ENCODE data around the gene SIX5.
A peak's percentile ranks its signal among the peaks of the same experiment; 100 is the strongest.
"Not testable (repeated sequence)": the region's sequence is repeated elsewhere in the genome, so short reads cannot be mapped to it uniquely, and the experiment has no call there.

The SIX5 gene

DNA sequence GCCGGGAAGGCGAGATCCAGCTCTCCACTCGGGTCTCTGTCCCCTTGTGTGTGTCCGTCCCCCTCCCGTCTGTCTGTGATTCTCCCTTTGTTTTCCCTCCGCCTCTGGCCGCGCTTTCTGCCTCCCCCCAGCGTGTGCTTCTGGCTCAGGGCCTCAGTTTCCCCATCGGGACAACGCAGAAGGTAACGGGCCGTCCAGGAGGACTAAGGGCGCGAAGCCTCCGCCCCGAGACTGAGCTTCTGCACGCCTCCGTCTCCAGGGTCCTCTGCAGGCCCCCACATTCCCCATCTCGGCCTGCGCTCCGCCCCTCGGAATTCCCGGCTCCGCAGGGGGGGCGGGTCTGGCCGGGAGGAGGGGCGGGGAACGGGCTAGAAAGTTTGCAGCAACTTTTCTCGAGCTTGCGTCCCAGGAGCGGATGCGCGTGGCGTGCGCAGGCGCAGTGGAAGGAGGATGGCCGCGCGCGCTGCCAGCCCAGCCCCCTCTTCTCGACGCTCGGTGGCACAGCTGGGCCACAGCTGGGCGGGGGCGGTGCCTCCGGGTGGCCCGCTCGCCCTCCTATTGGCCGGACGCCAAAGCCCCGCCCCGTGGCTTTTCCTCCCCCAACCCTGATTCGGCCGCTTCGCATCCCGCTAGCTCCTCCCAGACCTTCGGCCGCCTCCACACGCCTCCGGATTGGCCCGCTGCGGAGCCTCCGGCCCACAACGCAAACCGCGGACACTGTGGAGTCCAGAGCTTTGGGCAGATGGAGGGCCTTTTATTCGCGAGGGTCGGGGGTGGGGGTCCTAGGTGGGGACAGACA is at the start of gene SIX5:
Gene SIX5, minus strand, starts transcription at position 269 of the 799 bp plus-strand sequence. CDS start 408 bp downstream, outside the sequence.
- DNase-seq (ENCODE audit: low read depth), result peak; percentile 88

DNA sequence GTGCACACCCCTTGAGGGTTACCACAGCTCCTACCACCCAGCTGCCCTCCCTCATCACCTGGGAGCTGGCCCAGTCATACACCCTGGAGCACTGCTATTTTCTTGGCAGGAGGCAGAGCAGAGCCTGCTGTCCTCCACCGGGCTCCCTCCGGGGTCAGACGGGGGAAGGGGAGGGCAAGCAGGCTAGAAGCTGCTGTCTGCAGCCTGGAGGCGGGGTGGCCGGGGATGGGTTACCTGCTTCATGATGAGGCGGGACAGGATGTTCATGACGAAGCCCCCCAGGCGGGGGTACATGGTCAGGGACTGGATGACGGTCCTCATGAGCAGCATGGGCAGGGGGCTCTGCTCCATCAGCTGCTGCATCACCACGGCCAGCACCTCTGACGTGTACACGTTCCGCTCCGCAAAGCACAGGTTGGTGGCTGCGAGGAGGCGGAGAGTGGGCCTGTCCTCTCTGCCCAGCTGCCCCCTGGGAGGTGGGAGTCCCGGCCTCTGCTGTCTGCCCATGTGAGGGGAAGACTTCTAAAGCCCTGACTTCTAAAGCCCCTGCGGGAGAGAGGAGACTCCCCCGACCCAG is 48.8 kb upstream of the SIX5 start:
- no peak for DNase-seq (ENCODE audit: low read depth)

DNA sequence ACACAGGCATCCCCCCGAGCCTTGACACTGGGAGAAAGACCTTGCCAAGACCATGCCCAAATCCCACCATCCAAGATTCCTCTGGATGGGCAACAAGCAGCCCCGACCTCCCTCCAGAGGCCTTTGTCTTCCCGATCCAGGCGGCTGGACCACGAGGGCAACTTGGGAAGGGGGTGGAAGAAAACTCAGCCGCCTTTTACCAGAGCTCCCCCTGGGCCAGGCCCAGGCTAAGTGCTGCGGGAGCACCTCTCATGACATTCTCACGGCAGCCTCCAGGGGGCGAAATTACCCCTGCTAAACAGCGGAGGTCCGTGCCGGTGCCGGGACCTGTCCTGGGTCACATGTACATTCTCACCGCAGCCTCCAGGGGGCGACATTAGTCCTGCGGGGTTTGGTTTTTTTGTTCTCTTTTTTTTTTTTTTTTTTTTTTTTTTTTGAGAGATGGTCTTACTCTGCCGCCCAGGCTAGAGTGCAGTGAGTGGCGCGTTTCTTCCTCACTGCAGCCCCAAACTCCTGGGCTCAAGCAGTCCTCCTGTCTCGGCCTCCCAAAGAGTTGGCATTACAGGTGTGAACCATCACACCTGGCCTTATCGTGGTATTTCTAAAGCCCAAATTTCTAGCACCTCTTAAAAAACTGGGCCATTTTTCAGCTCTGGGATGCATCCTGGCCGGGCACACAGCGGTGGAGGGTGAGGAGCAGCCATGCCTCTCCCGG is 48.1 kb upstream of the SIX5 start:
- DNase-seq (ENCODE audit: low read depth), result peak; percentile 52

DNA sequence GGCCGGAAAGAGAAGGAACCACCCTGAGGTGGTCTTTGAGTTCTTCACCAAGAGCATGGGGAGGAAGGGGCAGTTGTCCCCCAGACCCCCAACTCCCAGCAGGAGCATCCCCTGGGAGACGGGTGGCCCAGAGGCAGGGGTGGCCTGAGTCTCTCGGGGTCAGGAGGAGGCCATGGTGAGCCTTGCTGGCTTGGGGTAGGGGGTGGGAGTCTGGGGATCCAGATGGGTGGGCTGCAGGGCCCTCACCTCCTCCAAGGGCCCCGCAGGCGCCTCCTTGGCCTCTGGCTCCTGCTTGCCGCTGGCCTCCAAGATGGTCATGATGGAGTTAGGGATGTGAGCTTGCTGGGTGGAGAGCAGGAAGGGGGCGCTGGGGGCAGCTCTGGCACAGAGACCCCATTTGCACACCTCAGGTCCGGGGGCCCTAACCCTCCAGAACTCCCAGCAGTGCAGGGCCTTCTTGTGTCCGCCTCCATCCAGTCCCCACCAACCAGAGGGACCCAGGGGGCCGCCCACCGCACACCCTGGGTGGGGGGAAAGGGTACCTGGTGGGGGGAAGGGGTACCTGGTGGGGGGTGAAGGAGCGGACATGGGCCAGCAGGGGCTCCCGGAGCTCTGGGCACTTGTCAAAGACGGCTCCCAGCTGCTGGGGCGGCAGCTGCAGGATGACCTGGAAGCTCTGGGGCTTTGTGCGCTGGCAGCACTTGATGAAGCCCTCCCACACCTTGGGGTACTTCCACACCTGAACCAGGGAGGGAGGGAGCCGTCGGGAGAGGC is 47.4 kb upstream of the SIX5 start:
- no peak for DNase-seq (ENCODE audit: low read depth)

DNA sequence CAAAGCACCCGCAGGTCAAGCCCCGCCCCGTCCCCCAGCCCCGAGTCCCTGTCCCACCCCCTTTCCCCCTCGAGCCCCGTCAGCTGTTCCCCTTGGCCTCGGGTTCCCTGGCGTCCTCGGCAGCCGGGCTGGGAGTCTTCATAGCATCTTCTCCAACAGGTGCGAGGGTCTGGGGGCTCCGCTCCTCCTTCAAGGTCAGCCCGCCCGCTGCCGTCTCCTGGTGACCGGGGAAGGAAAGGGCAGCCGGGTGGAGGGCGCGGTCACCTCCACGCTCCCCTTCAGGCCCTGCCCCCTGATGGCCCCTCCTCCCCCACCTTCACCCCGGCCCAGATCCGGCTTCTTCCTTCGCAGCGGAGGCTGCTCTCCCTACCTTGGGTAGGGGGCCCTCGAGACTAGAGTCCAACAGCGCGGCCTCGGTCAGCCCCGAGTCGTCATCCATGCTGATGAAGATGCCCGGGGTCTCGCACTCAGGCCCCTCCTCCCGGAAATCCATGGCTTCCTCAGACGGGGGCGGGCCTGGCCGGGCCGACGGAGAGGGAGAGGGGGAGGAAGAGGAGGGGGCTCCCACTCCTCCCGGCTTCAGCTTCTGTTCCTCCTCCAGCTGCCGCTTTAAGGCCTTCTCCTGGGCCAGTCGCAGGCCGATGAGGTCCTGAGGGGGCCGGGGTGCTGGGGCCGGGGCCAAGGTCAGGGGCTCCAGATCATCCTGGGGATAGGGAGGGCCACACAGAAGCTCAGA is 46.6 kb upstream of the SIX5 start:
- DNase-seq (ENCODE audit: low read depth), result no peak

DNA sequence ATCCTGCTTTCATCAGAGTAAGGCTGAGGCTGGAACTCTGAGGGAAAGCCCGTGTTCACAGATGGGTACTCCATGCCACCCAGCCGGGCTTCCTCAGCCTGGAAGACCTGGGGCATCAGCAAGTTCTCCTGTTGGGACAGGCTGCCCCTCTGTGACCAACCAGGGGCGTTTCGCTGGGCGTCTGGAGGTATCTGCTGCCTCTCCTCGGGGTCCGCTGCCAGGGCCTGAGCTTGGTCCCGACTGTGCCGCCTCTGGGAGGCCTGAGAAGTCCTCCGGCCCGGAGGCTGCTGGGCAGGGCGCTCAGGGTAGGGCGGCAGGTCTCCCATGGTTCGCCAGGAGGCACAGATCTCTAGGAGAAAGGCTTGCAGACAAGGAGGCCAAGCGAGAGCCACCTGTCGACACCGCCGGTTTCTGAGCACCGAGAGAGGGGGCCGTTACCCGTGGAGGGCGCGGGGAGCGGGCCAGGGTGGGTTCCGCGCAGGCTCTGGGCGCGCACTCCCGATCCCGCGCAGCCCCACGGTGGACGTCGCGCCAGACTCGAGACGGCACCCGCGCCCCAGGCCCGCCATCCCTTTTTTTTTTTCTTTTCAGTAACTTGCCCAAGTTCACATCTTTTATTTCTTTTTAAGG is 45.9 kb upstream of the SIX5 start, which contains the start of gene RSPH6A:
Gene RSPH6A, minus strand, starts transcription at position 458 of the 630 bp plus-strand sequence. Its CDS starts 132 bp downstream, at position 326.
- no peak for DNase-seq (ENCODE audit: low read depth)

DNA sequence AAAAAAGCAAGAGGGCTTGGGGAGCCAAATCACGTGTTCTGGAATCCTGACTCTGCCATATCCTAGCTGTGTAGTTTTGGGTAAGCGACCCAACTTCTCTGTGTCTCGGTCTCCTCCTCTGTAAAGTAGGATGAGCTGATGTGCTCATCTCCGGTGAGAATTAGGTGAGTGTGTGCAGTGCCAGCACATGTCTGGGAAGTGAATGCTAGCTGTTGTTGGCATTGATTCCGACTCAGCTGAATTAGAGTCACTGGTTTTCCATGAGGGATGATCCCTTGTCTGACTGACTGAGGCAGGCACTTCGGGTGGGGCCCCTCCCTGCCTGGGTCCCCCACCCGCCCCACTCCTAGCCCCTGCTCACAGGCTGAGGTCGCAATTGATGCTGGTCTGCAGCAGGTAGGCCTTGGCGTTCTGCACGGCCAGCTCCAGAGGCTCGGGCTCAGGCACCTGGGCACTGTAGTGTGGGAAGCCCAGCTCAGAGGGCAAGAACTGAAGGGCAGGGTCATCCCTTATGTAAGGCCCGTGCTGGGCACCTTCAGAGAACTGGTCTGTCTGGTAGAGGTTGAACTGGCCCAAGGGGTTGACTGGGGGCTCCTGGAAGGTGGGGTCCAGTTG is 45.2 kb upstream of the SIX5 start:
- no peak for DNase-seq (ENCODE audit: low read depth)

DNA sequence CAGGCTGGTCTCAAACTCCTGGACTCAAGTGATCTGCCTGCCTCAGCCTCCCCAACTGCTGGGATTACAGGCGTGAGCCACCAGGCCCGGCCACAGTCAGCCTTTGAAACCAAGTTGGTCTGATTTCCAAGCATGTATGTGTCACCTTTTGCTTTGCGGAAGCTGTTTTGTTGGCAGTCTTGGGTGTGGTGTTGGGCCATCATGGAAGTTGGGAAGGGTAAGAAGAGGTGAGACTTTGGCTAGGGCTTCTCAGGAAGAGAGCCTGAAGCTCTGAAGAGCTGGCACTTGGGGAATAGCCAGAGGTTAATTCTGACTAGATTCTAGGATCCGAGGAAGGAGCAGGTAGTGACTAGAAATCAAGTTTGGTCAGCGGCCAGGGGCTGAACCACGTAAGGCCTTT is 43.2 kb upstream of the SIX5 start:
- DNase-seq (ENCODE audit: low read depth), result no peak

DNA sequence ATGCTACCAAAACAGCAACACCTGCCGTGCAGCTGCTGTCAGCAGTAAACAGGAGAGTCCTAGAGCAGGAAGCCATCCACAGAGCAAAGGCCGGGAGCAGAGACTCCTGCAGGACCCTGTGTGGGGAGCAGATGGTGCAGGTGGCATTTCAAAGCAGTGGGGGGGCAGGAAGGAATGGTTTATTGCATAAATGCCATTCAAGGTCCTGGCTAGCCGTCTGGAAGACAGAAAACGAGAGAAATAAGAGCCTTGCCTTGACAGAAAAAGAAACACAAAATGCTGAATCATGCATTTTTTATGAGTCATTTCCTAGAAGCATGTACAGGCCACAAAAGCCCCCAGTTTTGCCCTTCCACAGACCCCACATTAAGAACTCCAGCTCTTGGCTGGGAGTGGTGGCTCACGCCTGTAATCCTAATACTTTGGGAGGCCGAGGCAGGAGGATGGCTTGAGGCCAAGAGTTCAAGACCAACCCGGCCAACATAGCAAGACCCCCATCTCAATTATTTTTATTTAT is 40.6 kb upstream of the SIX5 start:
- peak; percentile 28 for DNase-seq (ENCODE audit: low read depth)

DNA sequence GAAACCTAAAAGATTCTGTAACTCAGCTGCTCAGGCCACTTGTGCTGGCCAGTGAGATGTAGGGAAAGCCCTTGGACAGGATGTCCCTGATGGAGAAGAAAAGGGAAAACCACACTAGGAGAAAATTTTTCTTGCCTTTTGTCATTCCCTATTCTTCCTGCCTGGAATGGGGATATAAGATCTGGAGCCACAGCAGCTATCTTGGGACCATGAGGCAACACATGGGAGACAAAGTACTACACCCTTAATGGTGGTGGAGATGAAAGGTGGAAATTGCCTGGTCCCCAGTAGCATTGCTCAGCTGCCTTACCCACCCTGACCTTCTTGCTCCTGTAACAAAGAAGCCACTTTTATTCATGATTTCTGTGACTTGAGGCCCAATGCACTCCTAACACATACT is 36.7 kb upstream of the SIX5 start:
- DNase-seq (ENCODE audit: low read depth), result no peak

DNA sequence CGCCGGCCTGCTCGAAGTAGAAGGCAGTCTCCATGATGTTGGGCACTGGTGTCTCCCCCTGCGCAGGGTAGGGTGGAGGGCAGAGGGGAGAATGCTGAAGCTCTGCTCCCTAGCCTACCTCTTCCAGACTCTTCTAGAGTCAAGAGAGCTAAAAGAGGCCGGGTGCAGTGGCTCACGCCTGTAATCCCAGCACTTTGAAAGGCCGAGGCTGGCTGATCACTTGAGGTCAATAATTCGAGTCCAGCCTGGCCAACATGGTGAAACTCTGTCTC is 35.8 kb upstream of the SIX5 start:
- DNase-seq (ENCODE audit: low read depth), result no peak

DNA sequence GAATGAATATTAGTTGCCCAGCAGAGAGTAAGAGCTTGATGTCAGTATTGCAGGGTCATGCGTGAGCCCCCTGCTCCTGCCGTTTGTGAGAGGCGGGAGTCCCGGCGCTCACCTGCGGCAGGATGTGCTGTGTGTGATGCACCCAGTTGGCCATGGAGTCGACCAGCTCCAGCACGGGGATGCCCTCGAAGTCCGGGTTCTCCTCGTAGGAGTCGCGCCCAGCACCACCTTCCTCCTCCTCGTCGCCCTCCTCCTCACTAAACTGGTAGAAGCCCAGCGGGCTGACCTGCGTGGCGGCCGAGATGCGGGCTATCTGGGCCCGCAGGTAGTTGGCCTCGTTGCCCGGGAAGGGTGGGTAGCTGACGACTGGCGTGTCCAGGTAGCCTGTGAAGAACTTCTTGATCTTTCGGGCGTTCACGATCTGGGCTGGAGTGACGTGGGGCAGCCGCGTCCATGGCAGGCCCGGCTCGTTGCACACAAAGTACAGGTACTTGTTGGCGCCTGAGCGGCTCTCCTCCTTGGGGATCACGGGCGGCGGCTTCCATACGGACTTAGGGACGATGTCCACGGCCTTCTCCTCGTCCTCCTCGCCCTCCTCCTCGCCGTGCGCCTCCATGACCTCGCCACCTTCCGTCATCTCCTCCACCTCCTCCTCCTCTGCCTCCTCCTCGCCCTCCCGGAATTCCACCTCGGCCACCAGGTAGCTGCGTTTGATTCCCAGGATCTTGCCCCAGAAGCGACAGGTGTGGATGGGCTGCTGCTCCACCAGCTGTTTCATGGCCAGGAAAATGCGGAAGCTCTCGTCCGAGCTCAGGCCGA is 35.3 kb upstream of the SIX5 start:
- DNase-seq (ENCODE audit: low read depth), result no peak

DNA sequence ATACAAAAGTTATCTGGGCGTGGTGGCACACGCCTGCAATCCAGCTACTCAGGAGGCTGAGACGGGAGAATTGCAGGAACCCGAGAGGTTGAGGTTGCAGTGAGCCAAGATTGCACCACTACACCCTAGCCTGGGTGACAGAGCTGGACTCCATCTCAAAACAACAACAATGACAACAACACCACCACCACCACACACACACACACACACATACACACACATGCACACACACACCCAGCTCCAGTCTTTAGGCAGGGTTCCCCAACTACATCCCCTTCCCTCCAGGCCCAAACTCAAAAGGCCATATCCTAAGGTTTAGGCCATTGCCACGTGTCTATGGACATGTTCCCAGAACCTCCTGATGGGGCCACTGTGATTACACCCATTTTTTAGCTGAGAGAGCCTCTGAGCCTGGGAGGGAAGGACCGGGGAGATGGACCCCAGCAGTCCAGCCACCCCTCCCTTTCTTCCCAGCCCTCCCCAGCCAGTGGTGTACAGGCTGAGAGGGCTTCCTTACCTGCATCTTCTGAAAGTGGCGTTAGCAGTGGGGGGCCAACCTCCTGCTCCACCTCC is 32.6 kb upstream of the SIX5 start:
- no peak for DNase-seq (ENCODE audit: low read depth)

DNA sequence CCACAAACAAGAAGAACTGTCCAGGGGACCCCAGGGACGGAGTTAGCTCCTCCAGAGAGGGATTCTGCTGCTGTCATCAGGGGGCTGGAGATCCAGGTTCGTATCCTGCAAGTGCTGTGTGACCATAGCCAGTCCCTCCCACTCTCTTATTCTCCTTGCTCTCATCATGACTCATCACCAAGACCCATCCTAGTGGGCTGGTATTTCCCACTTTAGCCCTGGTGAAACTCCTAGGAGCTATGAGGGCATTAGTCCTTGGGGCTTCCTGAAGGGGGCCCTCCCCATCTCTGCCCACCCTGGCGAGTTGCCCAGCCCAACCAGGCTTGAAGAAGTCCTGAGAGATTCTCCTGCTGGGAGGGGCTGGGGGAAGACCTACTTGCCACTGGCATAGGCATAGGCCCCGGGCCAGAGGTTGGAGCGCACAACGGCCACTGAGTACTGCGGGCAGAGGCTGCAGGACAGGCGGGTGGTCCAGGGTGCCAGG is 31.1 kb upstream of the SIX5 start:
- no peak for DNase-seq (ENCODE audit: low read depth)

DNA sequence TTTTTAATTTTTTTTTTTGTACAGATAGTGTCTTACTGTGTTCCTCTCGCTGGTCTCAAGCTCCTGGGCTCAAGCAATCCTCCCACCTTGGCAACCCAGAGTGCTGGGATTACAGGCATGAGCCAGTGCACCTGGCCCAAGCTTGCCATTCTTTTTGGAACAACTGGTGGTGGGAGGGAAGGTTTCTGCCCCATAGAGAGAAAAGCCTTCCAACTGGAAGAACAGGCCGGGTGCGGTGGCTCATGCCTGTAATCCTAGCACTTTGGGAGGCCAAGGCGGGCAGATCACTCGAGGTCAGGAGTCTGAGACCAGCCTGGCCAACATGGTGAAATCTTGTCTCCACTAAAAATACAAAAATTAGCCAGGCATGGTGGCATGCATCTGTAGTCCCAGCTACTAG is 30.5 kb upstream of the SIX5 start:
- not testable (repeated sequence) for DNase-seq (ENCODE audit: low read depth)

DNA sequence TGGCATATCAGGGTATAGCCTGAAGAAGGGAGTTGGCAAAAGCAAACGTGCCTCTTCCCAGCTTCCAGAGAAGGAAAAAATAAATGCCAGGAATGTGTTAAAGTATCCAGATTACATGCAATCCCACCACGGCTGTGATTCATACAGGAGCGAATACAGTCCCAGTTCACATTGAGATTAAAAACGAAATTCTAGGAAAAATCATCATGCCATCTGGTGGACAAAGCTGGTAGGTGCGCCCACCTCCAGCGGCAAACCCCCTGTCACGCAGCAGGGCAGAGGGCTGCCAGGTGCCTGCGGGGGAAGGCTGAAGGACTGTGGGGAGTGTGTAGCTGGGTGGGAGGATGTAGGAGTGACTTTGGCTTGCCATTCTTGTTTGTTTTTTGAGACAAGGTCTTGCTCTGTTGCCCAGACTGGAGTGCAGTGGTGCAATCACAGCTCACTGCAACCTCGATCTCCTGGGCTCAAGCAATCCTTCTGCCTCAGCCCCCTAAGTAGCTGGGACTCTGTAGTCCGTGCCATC is 30.0 kb upstream of the SIX5 start:
- DNase-seq (ENCODE audit: low read depth), result peak; percentile 71

DNA sequence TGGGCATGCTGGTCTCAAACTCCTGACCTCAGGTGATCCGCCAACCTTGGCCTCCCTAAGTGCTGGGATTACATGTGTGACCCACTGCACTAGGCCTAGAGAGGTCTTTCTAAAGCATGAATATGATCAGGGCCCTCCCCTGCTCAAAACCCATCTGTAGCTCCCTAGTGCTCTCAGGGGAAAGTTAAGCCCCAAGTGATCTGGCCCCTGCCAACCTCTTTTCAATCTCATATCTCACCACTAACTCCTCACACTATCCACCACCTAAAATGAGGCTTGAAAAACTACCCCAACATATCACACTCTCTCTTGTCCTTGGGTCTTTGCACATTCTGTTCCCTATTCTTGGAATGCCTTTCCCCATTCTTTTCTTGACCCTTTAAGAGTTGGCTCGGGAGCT is 25.6 kb upstream of the SIX5 start:
- no peak for DNase-seq (ENCODE audit: low read depth)

DNA sequence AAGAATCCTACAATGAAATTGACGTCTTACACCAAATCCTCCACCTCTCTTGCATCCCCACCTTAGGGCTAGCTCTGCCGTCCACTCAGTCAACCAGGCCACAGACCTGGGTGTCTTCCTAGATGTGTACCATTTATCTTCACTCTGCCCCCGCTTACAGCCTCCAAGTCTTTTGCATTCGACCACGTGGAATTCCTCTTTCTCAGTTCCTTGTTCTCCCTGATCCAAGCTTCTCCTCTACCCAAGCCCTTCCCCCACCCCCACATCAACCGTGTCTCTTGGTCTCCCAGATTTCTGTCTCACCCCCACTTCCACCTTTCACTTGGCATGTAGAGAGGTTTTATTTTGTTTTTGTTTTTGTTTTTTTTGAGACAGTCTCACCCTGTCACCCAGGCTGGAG is 24.8 kb upstream of the SIX5 start:
- no peak for DNase-seq (ENCODE audit: low read depth)

DNA sequence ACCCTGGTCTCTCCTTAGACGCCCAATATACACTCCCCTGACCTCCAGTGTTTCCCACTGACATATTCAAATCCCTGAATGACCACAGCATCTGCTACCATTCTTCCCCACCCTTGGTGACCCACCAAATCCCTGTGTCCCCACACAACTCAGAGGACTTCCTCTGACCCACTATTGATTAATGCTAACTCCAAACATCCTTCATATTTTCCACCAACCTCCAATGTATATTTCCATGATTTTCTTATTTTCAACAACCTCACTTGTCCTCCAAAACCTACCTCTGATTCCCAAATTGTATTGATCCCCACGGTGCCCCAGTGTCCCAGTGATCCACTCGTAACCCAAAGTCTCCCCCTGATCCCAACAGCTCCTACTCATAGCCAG is 24.1 kb upstream of the SIX5 start:
- no peak for DNase-seq (ENCODE audit: low read depth)

All from HS-5 (cell line).